ENCODE measurements around the gene ANKRD23. TPM values are rescaled to one million over a fixed set of nuclear protein-coding genes. Genes with fewer than 3 reads are reported as not detected.
"Not testable (repeated sequence)": the region's sequence is repeated elsewhere in the genome, so short reads cannot be mapped to it uniquely, and the experiment has no call there.

ANKRD23 gene
- total RNA-seq, 1 experiment from 2014 or later, result 0.20 TPM

DNA sequence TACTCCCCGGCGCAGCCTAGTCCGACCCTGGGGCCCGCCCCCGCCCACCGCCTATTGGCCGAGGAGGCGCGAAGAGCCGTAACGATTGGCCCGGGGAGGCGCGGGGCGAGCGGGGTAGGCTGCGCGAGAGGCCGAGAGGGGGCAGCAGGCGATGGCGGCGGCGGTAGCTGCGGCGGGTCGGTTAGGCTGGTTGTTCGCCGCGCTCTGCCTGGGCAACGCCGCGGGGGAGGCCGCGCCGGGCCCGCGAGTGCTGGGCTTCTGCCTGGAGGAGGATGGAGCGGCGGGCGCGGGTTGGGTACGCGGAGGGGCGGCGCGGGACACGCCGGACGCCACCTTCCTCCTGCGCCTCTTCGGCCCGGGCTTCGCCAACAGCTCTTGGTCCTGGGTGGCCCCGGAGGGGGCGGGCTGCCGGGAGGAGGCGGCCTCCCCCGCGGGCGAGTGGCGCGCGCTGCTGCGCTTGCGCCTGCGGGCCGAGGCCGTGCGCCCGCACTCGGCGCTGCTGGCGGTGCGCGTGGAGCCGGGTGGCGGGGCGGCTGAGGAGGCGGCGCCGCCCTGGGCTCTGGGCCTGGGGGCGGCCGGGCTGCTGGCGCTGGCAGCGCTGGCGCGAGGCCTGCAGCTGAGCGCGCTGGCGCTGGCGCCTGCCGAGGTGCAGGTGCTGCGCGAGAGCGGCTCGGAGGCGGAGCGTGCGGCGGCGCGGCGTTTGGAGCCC, 27.5 kb downstream of the ANKRD23 start, which contains the start of gene CNNM3:
CNNM3 (plus strand) TSS at position 142 of the 709 bp plus-strand sequence; CDS start at position 152, 10 bp downstream.
- DNase-seq (ENCODE audit: low read depth), result peak; percentile 87

DNA sequence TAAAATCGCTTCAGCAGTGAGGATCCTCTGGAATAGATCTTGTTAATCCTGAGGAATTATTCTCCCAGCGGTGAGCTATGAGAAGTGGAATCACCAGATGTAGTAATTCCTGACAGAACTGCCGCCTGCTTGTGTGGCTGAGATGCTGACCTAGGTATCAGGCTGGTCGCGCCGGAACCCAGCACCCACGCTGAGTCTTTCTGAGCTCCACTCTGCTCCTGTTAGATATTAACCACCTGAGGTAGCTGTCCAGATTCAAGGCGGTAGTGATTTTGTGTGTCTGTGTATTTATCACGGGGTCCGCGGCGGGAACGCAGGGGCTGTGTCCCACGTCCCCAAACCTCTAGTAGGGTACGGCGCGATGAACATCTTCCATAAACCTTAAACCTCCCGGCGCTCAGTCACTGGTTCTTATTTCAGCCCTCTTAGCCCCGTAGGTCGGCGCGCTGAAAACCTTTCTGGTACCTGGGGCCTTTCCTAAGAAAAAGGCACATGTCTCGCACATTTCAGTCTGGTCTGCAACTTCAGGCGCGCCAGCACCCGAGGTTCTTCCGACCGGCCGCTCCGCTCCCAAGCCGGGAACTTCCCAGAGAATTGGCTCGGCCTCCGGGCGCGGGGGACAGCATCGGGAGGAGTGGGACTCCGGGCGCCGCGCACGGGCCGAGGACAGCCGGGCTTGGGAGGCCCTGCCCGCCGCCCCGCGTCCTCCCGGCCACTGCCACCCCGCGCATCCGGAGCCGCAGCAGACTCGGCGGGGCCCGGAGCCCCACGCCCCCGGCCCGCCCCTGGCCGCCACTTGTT, 28.3 kb downstream of the ANKRD23 start:
- DNase-seq (ENCODE audit: low read depth), result peak; percentile 15

- no peak for DNase-seq (ENCODE audit: low read depth)
Observed at GRCh38 chr2:96813656-96814055, 30.2 kb downstream of the ANKRD23 start.

DNA sequence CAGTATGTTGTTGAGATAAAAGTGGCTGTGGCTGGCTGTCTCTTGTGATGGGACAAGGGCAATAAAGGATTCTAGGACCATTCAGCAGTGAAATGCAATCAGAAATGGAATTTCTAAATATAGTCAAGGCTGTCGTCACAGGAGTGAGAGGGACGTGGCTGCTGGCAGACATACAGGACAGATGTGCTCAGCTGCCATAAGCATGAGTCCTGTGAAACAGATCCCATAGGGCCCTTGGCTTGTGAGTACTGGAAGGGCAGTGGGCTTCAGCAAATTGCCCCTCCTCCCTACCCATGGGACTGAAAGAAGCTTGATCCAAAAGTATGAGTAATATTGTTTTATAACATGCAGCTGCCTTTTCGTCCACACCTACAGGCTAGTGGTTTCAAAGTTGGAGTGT, 31.9 kb downstream of the ANKRD23 start:
- DNase-seq (ENCODE audit: low read depth), result no peak

DNA sequence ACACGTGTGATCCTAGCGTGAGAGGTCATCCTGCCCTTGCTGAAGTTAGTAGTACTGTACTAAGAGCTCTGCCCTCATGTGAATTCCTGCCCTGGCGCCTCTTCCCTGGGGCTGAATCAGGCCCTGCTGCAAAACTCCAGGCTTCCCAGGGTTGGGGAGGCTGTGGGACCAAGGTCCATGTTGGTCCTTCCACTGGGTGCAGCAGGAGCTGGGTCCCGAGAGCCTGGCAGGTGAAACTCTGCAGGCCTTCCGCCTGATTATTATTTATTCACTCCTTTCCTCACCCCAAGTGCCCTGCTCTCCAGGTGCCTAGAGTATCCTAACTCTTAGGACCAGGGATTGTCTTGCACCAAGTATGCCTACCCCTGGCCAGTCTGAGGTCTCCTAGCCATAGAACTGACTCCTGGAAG, 33.0 kb downstream of the ANKRD23 start:
- DNase-seq (ENCODE audit: low read depth), result no peak

- no peak for DNase-seq (ENCODE audit: low read depth)
Observed at GRCh38 chr2:96809951-96810782, 33.7 kb downstream of the ANKRD23 start.

DNA sequence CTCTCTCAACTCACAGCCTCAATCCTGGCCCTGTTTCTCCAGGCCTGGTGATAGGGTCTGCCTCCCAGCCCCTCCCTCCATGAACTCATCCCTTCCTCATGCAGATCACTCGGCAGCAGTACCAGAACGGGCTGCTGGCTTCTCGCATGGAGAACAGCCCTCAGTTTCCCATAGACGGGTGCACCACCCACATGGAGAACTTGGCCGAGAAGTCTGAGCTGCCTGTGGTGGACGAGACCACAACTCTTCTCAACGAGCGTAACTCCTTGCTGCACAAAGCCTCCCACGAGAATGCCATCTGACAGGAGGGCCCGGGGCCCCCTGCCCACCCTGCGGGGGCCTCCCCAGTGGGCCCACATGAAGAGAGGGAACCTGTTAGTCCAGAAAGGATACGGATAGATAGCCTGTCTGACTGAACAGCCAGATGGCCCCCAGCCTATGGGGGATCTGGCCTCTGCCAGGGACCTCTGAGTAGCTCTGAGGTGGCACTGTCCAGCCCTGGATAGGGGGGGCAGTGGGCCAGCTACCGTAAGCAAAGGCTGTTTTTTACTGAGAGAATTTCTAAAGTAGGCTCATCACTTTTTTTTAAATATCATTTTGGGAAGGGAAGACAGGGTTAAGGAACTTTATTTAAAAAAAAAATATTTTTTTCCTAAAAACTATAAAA, 34.5 kb downstream of the ANKRD23 start:
- DNase-seq (ENCODE audit: low read depth), result no peak

- no peak for DNase-seq (ENCODE audit: low read depth)
Observed at GRCh38 chr2:96808176-96808837, 35.5 kb downstream of the ANKRD23 start.

- DNase-seq (ENCODE audit: low read depth), result no peak
Observed at GRCh38 chr2:96807127-96807471, 36.7 kb downstream of the ANKRD23 start.

DNA sequence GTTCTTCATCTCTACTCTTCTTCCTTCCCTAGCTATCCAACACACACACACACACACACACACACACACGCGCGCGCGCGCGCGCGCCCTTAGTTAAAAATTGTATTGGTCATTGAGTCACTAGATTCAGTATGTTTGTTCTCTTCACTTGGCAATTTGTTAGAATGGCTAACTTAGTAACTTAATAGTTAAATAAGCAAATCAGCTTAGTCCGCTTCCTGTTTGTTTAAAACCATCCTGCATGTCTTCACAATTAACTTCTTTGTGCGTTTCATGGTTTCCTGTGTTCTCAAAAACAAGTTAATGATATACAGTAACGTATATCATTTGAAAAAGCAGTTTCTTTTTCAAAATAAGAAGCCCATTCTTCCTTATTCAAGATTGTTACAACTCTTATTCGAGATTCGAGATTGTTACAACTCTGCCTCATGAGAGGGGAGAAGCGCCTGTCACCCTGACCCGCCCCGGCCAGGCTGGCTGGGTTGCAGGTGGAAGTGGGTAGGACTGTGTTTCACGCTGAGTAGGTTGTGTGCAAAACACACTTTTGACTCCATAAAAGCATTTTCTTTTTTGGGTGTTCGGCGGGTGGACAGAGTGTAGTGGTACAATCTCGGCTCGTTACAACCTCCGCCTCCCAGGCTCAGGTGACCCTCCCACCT, 37.2 kb downstream of the ANKRD23 start:
- DNase-seq (ENCODE audit: low read depth), result no peak

- not testable (repeated sequence) for DNase-seq (ENCODE audit: low read depth)
Observed at GRCh38 chr2:96805946-96806345, 37.9 kb downstream of the ANKRD23 start.

- no peak for DNase-seq (ENCODE audit: low read depth)
Observed at GRCh38 chr2:96804986-96805385, 38.8 kb downstream of the ANKRD23 start.

- no peak for DNase-seq (ENCODE audit: low read depth)
Observed at GRCh38 chr2:96802721-96803120, 41.1 kb downstream of the ANKRD23 start.

DNA sequence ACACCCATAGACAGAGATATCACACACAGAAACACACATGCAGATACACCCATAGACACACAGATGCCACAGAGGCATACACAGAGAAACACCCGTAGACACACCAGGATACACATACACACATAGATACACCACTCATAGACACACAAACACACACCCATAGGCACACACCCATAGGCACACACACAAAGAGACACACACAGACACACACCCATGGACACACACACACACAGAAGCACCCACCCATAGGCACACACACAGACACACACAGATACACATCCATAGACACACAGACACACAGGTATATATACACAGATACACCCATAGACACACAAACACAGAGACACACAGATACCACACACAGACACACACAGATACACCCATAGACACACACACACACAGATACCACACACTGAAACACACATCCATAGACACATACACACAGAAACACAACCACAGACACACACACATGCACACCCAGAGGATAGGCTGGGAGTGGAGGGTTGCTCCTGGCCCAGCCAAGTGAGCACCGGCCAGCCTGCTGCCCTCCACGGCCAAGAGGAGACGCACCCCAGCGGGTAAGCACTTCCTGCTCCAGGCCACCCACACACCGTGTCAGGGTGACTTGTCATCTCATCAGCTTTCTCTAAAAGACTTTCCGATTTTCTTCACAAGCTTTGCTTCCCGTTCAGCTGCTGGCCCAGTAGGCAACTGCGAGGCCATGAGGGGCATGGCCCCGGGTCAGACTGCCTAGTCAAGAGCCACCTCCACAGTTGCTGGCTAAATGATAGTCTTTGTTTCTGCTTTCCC, 41.8 kb downstream of the ANKRD23 start:
- DNase-seq (ENCODE audit: low read depth), result no peak

- DNase-seq (ENCODE audit: low read depth), result peak; percentile 53
Observed at GRCh38 chr2:96801005-96801785, 42.6 kb downstream of the ANKRD23 start.

DNA sequence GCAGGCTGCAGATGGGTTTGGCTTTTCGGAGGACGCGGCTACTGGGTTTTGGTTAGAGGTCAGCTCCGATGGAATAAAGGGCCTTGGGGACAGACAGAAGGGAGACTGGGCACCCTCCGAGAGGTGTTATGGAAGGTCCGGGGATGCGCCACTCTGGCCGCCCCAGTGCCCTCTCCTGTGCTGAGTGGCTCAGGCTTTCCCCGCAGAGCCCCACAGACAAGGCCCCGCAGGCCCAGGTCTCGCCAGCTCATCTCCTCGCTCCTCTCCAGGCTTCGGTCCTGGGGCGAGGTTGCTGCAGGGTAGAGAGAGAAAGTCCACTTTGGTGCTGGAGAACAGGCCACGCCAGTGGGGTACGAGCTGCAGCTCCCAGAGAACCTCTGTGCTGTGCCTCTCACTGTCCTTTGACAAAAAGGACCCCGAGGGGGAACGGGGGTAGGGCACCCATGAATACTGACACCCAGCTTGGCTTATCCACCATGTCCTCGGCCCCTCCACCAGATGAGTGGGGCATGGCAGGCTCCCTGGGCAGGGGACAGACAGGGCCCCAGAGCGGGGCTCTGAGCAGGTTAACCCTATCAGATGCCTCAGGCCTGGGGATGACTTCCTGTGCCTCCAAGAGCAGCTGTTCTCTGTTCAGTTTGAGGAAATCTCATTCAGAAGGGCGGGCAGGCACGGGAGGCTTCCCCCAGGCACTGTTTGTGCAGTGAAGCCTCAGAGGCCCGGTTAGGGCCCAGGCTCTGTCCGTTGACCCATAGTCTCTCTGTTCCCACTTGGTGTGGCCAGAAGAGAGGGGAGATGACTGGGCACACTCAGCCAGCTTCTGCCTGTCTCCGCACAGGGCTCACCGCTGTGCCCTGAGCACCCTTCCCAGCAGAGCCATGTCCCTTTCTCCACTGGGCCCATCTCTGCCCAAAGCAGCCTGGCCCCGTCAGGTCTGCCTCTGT, 43.5 kb downstream of the ANKRD23 start:
- DNase-seq (ENCODE audit: low read depth), result no peak

- no peak for DNase-seq (ENCODE audit: low read depth)
Observed at GRCh38 chr2:96799623-96799935, 44.2 kb downstream of the ANKRD23 start.
